Measurements from ENCODE around the gene PCGF5.

PCGF5 gene

GRCh38 chr10:91200314-91201212, 19.9 kb upstream of the PCGF5 start:
- H3K27ac Mint-ChIP-seq, result peak overlapping the region; percentile 91 to 94
- H3K4me3 Mint-ChIP-seq, result peak overlapping the region; percentile 59 to 77
- no peaks in the 10 kb centered on the region for H3K27me3 Mint-ChIP-seq
- DNase-seq, result no peak
- peaks cover 91% of the 10 kb centered on the region for H3K4me1 Mint-ChIP-seq
- H3K9me3 Mint-ChIP-seq, result no peaks in the 10 kb centered on the region
- peak; percentile 16 for ATAC-seq

- Mint-ChIP-seq H3K4me3 (peak overlapping the region; percentile 59 to 77), H3K27ac (peak overlapping the region; percentile 91 to 94), H3K9me3 (no peaks in the 10 kb centered on the region), H3K27me3 (no peaks in the 10 kb centered on the region), H3K4me1 (peaks cover 91% of the 10 kb centered on the region)
- ATAC-seq (peak; percentile 68), DNase-seq (peak in 1 of 2 donors; percentile 58)
Observed at GRCh38 chr10:91201213-91201996, 19.1 kb upstream of the PCGF5 start.

- Mint-ChIP-seq H3K27ac (peak overlapping the region; percentile 35 to 78), H3K4me3 (peak overlapping the region; percentile 24 to 27), H3K27me3 (no peaks in the 10 kb centered on the region), H3K9me3 (no peaks in the 10 kb centered on the region), H3K4me1 (peaks cover 85% of the 10 kb centered on the region)
- no peak for DNase-seq
- ATAC-seq, result peak; percentile 81
Observed at GRCh38 chr10:91206427-91206826, 14.0 kb upstream of the PCGF5 start.

GRCh38 chr10:91206837-91207474, 13.5 kb upstream of the PCGF5 start:
- DNase-seq, result no peak
- peak; percentile 42 for ATAC-seq
- Mint-ChIP-seq H3K9me3 (no peaks in the 10 kb centered on the region), H3K27me3 (no peaks in the 10 kb centered on the region), H3K4me1 (peaks cover 84% of the 10 kb centered on the region), H3K27ac (peak overlapping the region; percentile 36 to 78), H3K4me3 (peak overlapping the region; percentile 17 to 27)

GRCh38 chr10:91208642-91209041, 11.8 kb upstream of the PCGF5 start:
- Mint-ChIP-seq H3K27ac (no peak overlapping the region), H3K9me3 (no peaks in the 10 kb centered on the region), H3K27me3 (no peaks in the 10 kb centered on the region), H3K4me3 (no peak overlapping the region), H3K4me1 (peaks cover 70% of the 10 kb centered on the region)
- no peak for DNase-seq
- no peak for ATAC-seq

- ATAC-seq (no peak), DNase-seq (no peak)
- Mint-ChIP-seq H3K4me3 (peak overlapping the region in 1 of 2 donors; percentile 22), H3K27ac (no peak overlapping the region), H3K9me3 (no peaks in the 10 kb centered on the region), H3K4me1 (peaks cover 70% of the 10 kb centered on the region), H3K27me3 (no peaks in the 10 kb centered on the region)
Observed at GRCh38 chr10:91210014-91210413, 10.4 kb upstream of the PCGF5 start.

GRCh38 chr10:91210435-91210834, 10.0 kb upstream of the PCGF5 start:
- Mint-ChIP-seq H3K27ac (no peak overlapping the region), H3K27me3 (no peaks in the 10 kb centered on the region), H3K9me3 (no peaks in the 10 kb centered on the region), H3K4me3 (no peak overlapping the region), H3K4me1 (peaks cover 66% of the 10 kb centered on the region)
- DNase-seq (peak in 1 of 2 donors; percentile 30), ATAC-seq (peak; percentile 71)

GRCh38 chr10:91211675-91212074, 8.8 kb upstream of the PCGF5 start:
- no peak for ATAC-seq
- Mint-ChIP-seq H3K9me3 (no peaks in the 10 kb centered on the region), H3K4me3 (no peak overlapping the region), H3K4me1 (peaks cover 54% of the 10 kb centered on the region), H3K27ac (peak overlapping the region in 1 of 2 donors; percentile 31), H3K27me3 (no peaks in the 10 kb centered on the region)
- no peak for DNase-seq

- H3K4me1 Mint-ChIP-seq, result peaks cover 38% of the 10 kb centered on the region
- H3K27ac Mint-ChIP-seq, result no peak overlapping the region
- no peak overlapping the region for H3K4me3 Mint-ChIP-seq
Observed at GRCh38 chr10:91214911-91215310, 5.6 kb upstream of the PCGF5 start.

GRCh38 chr10:91215384-91215783, 5.1 kb upstream of the PCGF5 start:
- DNase-seq, result no peak
- H3K27ac Mint-ChIP-seq, result no peak overlapping the region
- no peaks in the 10 kb centered on the region for H3K27me3 Mint-ChIP-seq

More at GRCh38 chr10:91214911-91215310, 5.6 kb upstream of the PCGF5 start:
- Mint-ChIP-seq H3K9me3 (no peaks in the 10 kb centered on the region), H3K27me3 (no peaks in the 10 kb centered on the region)
- ATAC-seq (no peak), DNase-seq (no peak)

GRCh38 chr10:91219371-91220193, 881 bp upstream of the PCGF5 start:
- no peak for ATAC-seq
- Mint-ChIP-seq H3K27me3 (no peaks in the 10 kb centered on the region), H3K4me3 (peak overlapping the region; percentile 73 to 84), H3K9me3 (no peaks in the 10 kb centered on the region), H3K27ac (no peak overlapping the region), H3K4me1 (peaks cover 48% of the 10 kb centered on the region)
- no peak for DNase-seq

More at GRCh38 chr10:91215384-91215783, 5.1 kb upstream of the PCGF5 start:
- Mint-ChIP-seq H3K4me1 (peaks cover 36% of the 10 kb centered on the region), H3K9me3 (no peaks in the 10 kb centered on the region), H3K4me3 (no peak overlapping the region)
- no peak for ATAC-seq

- peak overlapping the region; percentile 89 to 91 for H3K4me3 Mint-ChIP-seq
- H3K27ac Mint-ChIP-seq, result peak overlapping the region; percentile 83 to 92
- no peak for DNase-seq
- no peaks in the 10 kb centered on the region for H3K27me3 Mint-ChIP-seq
- no peaks in the 10 kb centered on the region for H3K9me3 Mint-ChIP-seq
- peaks cover 52% of the 10 kb centered on the region for H3K4me1 Mint-ChIP-seq
- peak; percentile 66 for ATAC-seq
Observed at GRCh38 chr10:91220954-91221675, 652 bp downstream of the PCGF5 start.

- DNase-seq (no peak), ATAC-seq (no peak)
- Mint-ChIP-seq H3K4me3 (no peak overlapping the region), H3K27ac (no peak overlapping the region), H3K9me3 (no peaks in the 10 kb centered on the region), H3K4me1 (peaks cover 61% of the 10 kb centered on the region), H3K27me3 (no peaks in the 10 kb centered on the region)
Observed at GRCh38 chr10:91226093-91226492, 5.6 kb downstream of the PCGF5 start.

GRCh38 chr10:91227576-91227975, 7.1 kb downstream of the PCGF5 start:
- Mint-ChIP-seq H3K9me3 (no peaks in the 10 kb centered on the region), H3K27ac (no peak overlapping the region), H3K27me3 (no peaks in the 10 kb centered on the region), H3K4me1 (peaks cover 46% of the 10 kb centered on the region), H3K4me3 (peak overlapping the region; percentile 1 to 3)
- ATAC-seq, result peak; percentile 80
- no peak for DNase-seq
